ENCODE data around the gene AIRE. TPM values are rescaled to one million over a fixed set of nuclear protein-coding genes. Genes with fewer than 3 reads are reported as not detected.
"Not testable (repeated sequence)": the region's sequence is repeated elsewhere in the genome, so short reads cannot be mapped to it uniquely, and the experiment has no call there.

Gene AIRE
- total RNA-seq, 2 experiments from 2014 or later: not detected

DNA sequence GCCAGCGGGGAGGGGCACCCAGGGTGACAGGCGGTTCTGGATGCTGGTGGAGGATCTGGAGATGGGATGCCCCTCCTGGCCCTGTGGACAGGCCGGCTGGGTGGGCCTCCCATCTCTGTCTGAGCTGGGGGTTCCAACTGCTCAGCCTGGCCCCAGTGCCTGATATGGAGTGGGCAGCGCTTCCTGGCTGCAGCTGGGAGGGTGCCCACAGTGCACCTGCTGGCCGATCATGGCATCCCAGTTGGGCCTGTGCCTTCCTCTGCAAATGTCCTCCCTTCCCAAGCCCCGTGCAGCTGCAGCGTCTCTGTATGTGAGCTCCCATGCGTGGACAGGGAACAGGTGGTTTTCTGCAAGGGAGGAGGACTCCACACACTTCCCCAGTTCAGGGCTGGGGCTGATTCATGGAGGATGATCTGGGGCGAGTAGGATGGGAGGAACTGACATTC lies 16.3 kb downstream of the AIRE start:
- H3K27me3 Mint-ChIP-seq: no peaks in the 10 kb centered on the region
- CTCF ChIA-PET: interaction anchor here (0.6 to 1.5 kb wide), 2 partner anchors 36 to 286 kb away, joined by 3 to 4 read pairs; no protein-coding TSS in a partner anchor
- DNase-seq (no peak), ATAC-seq (no peak)
- intact Hi-C loops (cut with DNase I, micrococcal nuclease): loop anchor here in 1 of 2 experiments (2.0 to 5.0 kb wide), 2 partner anchors 185 to 513 kb away; partner anchors contain the start of gene RRP1
- peaks cover 14% of the 10 kb centered on the region for H3K36me3 Mint-ChIP-seq (ENCODE audit: low read depth)
- POLR2A ChIA-PET: no interaction called here
- no peaks in the 10 kb centered on the region for H3K9me3 Mint-ChIP-seq (ENCODE audit: low read depth)
- H3K27ac Mint-ChIP-seq: no peak overlapping the region
- H3K4me3 Mint-ChIP-seq: peak overlapping the region; percentile 77
- peaks cover 56% of the 10 kb centered on the region for H3K4me1 Mint-ChIP-seq

DNA sequence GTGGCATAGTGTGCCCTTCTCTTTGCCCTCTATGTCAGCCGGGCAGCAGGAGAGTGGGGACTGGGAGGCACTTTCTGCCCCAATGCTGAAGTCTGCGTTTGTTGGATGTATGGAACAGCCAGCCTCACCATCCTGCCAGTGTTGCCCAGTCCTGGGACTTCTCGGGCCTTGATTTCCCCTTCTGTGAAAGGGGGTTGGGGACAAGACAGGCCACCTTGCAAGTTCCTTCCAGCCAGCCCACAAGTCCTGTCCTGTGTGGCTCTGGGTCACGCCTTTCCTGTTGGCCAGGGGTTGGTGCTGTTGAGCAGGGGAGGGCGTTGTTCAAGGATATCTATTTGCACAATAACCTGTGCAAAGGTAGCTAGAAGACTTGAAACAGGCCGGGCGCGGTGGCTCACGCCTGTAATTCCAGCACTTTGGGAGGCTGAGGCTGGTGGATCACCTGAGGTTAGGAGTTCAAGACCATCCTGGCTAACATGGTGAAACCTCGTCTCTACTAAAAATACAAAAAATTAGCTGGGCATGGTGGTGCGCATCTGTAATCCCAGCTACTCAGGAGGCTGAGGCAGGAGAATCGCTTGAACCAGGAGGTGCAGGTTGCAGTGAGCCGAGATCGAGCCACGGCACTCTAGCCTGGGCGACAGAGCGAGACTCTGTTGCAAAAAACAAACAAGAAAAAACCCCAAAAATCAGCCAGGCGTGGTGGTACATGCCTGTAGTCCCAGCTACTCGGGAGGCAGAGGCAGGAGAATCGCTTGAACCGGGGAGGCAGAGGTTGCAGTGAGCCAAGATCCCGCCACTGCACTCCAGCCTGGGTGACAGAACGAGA lies 17.1 kb downstream of the AIRE start:
- H3K27ac Mint-ChIP-seq; ATAC-seq; POLR2A ChIA-PET; H3K27me3 Mint-ChIP-seq; DNase-seq; H3K9me3 Mint-ChIP-seq (ENCODE audit: low read depth): not testable (repeated sequence)
- CTCF ChIA-PET: interaction anchor here (0.7 kb wide), 1 partner anchor 521 kb away, joined by 3 read pairs; no protein-coding TSS in a partner anchor
- intact Hi-C loops (cut with DNase I, micrococcal nuclease): loop anchor here in 1 of 2 experiments (5.0 kb wide), 1 partner anchor 185 kb away; no protein-coding TSS in a partner anchor
- Mint-ChIP-seq H3K4me1 (peaks cover 52% of the 10 kb centered on the region), H3K4me3 (peak overlapping the region; percentile 77), H3K36me3 (ENCODE audit: low read depth) (peaks cover 19% of the 10 kb centered on the region)

DNA sequence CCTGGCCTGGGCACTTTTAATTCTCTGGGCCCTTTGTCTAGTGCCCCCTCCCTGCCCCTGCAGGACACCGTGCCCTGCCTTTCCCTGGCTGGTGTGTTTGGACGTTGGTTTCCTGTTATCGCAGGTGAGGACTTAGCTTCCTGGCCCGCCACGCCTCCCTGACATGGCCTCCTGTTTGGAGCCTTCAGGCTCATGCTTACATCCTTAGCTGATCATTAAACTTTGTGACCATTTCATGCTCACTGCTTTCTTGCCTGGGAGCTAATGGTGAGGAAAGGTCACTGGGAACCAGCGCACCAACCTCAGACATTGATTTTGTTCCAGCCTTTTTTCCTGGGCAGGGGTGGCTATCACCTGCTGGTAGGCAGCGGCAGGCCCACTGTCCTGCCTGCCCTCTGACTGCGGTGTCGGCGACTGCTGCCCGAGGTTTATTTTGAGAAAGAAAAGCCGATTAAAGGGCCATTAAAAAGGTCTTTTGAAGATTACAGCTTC lies 17.9 kb downstream of the AIRE start:
- Mint-ChIP-seq H3K27ac (no peak overlapping the region), H3K4me1 (peaks cover 45% of the 10 kb centered on the region), H3K27me3 (no peaks in the 10 kb centered on the region), H3K36me3 (ENCODE audit: low read depth) (peaks cover 24% of the 10 kb centered on the region), H3K9me3 (ENCODE audit: low read depth) (no peaks in the 10 kb centered on the region), H3K4me3 (no peak overlapping the region)
- ChIA-PET POLR2A (interaction anchor here (0.6 kb wide), 1 partner anchor 289 kb away, joined by 3 read pairs; no protein-coding TSS in a partner anchor), CTCF (interaction anchor here (0.7 kb wide), 1 partner anchor 520 kb away, joined by 3 read pairs; no protein-coding TSS in a partner anchor)
- DNase-seq (no peak), ATAC-seq (no peak)
- intact Hi-C loops (cut with DNase I, micrococcal nuclease): loop anchor here in 1 of 2 experiments (5.0 kb wide), 1 partner anchor 184 kb away; no protein-coding TSS in a partner anchor

DNA sequence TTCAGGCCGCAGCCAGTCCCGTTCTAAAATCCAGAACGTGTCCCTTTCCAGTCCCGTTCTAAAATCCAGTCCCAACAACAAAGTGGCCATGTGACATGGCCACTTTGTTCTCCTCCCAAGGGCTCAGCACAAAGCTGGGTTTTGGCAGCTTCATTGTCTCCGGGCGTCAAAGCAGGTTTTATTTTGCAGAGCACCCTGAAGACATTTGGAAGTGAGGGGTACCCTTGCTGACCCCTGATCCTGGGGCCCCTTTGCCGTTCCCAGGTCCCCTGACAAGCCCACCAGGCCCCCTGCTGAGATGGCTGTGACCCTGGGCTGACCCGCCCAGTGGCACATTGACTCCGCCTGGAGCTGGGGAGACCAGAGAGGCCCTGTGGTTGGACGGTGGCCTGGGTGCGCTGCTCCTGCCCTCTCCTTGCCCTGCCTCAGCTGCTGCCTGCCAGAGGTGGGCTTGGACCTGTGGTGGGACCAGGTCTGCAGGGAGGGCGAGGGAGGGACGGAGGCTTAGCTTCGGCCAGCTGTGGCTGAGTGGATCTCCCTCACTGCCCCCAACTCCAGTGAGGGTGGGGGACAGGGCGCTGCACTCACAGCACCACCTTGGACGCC lies 18.4 kb downstream of the AIRE start:
- H3K27ac Mint-ChIP-seq: no peak overlapping the region
- no peaks in the 10 kb centered on the region for H3K27me3 Mint-ChIP-seq
- no peak overlapping the region for H3K4me3 Mint-ChIP-seq
- intact Hi-C loops (cut with DNase I, micrococcal nuclease): loop anchor here in 1 of 2 experiments (5.0 kb wide), 1 partner anchor 183 kb away; no protein-coding TSS in a partner anchor
- peaks cover 40% of the 10 kb centered on the region for H3K4me1 Mint-ChIP-seq
- no peaks in the 10 kb centered on the region for H3K9me3 Mint-ChIP-seq (ENCODE audit: low read depth)
- POLR2A ChIA-PET: interaction anchor here (0.6 kb wide), 1 partner anchor 289 kb away, joined by 3 read pairs; no protein-coding TSS in a partner anchor
- peaks cover 27% of the 10 kb centered on the region for H3K36me3 Mint-ChIP-seq (ENCODE audit: low read depth)
- ATAC-seq (no peak), DNase-seq (no peak)
- CTCF ChIA-PET: interaction anchor here (0.6 to 0.8 kb wide), 2 partner anchors 293 to 1462 kb away, joined by 3 read pairs; no protein-coding TSS in a partner anchor

DNA sequence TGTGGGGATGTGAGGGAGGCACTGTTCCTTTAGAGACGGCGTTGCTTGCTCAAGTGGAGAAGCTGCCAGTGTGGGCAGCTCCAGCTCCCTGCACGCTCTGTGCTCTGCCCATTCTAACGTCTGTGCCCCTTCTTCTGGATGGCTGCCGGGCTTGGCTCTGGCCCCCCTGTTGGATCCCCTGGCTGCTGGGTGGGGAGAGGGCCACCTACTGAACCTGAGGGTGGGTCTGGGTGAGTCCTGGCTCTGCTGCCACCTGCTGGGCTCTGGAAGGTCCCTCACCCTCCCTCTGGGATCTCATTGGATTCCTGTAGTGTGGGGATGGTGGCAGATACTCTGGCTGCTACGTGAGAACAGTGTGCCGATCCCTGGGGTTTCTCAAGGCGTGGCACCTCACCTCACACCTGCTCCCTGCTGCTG lies 19.2 kb downstream of the AIRE start:
- Mint-ChIP-seq H3K4me1 (peaks cover 38% of the 10 kb centered on the region), H3K36me3 (ENCODE audit: low read depth) (peaks cover 29% of the 10 kb centered on the region), H3K4me3 (no peak overlapping the region), H3K27me3 (no peaks in the 10 kb centered on the region), H3K9me3 (ENCODE audit: low read depth) (no peaks in the 10 kb centered on the region), H3K27ac (peak overlapping the region; percentile 65)
- DNase-seq: peak; percentile 71
- ChIA-PET POLR2A (no interaction called here), CTCF (interaction anchor here (0.6 to 0.8 kb wide), 2 partner anchors 211 to 294 kb away, joined by 3 to 4 read pairs; no protein-coding TSS in a partner anchor)
- intact Hi-C loops (cut with DNase I, micrococcal nuclease): loop anchor here in 1 of 2 experiments (5.0 kb wide), 1 partner anchor 182 kb away; no protein-coding TSS in a partner anchor
- ATAC-seq: peak; percentile 55

DNA sequence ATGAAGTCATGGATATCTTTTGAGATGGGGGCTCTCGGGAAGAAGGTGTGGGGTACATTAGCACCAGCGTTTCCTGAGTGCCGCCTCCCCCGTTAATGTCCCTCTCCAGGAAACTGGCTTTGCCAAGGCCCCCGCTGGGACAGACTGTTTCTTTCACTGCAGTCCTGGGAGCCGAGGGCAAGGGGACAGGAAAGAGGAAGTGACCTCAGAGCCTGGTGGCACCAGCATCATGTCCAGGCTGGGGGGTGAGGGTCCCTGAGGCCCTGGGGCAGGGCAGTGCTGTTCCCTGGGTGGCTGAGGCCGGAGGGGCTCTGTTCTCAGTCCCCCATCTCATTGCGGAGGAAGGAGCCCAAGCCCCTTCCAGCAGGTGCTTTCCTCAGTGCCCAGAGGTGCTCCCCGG lies 20.0 kb downstream of the AIRE start:
- Mint-ChIP-seq H3K4me1 (peaks cover 37% of the 10 kb centered on the region), H3K36me3 (ENCODE audit: low read depth) (peaks cover 29% of the 10 kb centered on the region), H3K27ac (no peak overlapping the region), H3K27me3 (no peaks in the 10 kb centered on the region), H3K4me3 (no peak overlapping the region), H3K9me3 (ENCODE audit: low read depth) (no peaks in the 10 kb centered on the region)
- DNase-seq: no peak
- intact Hi-C loops (cut with DNase I, micrococcal nuclease): no loop called here
- ATAC-seq: no peak
- ChIA-PET POLR2A (no interaction called here), CTCF (interaction anchor here (0.6 kb wide), 1 partner anchor 212 kb away, joined by 4 read pairs; no protein-coding TSS in a partner anchor)

DNA sequence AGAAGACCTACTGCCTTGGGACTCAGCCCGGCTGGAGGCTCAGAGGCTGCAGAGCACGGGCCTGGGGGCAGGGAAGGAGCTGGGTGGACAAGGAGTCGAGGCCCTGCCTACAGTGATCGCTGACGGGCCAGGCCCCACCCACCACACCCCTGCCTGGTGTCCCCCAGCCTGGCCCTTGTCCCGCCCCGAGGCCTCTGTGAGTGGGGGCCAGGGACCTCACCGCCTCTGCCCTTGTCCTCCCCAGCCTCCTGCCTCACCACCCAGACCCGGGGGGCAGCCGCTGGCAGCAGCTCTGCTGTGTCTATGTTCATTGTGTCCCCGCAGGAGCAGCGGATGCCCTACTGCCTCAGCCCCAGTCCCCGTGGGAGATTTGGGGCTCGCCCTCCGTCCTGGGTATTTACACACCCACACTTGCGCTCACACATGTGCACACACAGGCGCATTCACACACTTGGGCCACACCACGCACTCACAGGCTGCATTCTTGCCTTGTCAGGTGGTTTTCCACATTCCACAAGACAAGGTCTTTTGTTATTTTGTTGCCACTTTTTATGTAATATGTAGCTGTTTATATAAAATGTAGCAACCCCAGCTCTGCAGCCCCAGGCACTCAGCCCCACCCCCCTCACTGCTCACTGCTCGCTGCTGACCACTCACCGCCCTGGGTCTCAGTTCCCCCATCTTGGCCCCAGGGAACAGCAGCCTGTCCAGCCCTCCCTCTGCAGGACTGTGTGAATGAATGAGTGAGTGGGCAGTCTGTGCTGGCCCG lies 21.4 kb downstream of the AIRE start:
- DNase-seq (no peak), ATAC-seq (no peak)
- Mint-ChIP-seq H3K27me3 (no peaks in the 10 kb centered on the region), H3K27ac (no peak overlapping the region), H3K4me1 (peaks cover 23% of the 10 kb centered on the region), H3K9me3 (ENCODE audit: low read depth) (no peaks in the 10 kb centered on the region), H3K4me3 (no peak overlapping the region), H3K36me3 (ENCODE audit: low read depth) (peaks cover 32% of the 10 kb centered on the region)
- POLR2A ChIA-PET: no interaction called here
- intact Hi-C loops (cut with DNase I, micrococcal nuclease): no loop called here
- CTCF ChIA-PET: no interaction called here

DNA sequence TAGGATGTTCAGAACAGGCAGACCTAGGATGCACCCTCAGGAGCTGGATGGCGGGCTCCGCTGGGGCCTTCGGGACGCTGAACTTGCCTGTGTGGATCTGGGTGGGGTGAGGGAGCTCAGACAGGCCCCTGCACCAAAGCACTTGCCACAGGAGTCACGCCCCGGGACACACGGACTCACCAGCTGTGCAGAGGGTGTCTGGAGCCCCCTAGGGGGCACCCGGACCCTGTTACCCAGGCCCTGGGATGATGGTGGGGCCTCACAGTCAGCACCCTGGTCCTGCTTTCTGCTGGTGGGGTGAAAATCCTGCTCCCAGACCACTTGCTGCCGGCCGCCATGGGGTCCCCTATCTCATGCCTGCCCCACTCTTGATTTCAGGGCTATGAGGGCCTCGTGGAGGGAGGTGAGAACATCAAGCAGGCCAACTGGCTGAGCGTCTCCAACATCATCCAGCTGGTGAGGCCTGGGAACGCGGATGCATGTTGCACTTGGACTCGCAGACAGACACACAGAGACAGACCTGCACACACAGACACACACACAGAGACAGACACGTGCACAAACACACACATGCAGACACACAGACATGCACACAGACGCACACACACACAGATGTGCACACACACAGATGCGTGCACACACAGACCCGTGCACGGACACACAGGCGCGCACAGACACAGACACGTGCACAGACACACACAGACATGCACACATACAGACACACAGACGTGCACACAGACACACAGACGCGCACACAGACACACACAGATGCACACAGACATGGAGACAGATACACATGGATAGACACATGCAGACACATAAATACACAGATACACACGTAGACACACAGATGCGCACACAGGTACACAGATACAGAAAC lies 25.2 kb downstream of the AIRE start:
- no peaks in the 10 kb centered on the region for H3K27me3 Mint-ChIP-seq
- intact Hi-C loops (cut with DNase I, micrococcal nuclease): no loop called here
- ATAC-seq (no peak), DNase-seq (no peak)
- CTCF ChIA-PET: interaction anchor here (0.7 kb wide), 1 partner anchor 73 kb away, joined by 4 read pairs; no protein-coding TSS in a partner anchor
- H3K27ac Mint-ChIP-seq: no peak overlapping the region
- H3K4me1 Mint-ChIP-seq: peaks cover 2% of the 10 kb centered on the region
- POLR2A ChIA-PET: no interaction called here
- H3K36me3 Mint-ChIP-seq (ENCODE audit: low read depth): peaks cover 24% of the 10 kb centered on the region
- no peaks in the 10 kb centered on the region for H3K9me3 Mint-ChIP-seq (ENCODE audit: low read depth)
- H3K4me3 Mint-ChIP-seq: no peak overlapping the region

DNA sequence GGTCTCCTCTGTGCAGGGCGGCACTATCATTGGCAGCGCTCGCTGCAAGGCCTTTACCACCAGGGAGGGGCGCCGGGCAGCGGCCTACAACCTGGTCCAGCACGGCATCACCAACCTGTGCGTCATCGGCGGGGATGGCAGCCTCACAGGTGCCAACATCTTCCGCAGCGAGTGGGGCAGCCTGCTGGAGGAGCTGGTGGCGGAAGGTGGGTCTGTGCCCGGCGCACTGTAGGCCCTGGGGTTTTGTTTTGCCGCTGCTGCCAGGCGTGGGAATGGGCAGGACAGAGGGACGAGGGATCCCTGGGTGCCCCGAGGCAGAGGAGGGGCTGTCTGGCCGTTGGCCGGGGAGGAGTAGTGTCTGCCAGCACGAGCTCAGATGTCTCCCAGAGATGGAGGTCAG lies 26.4 kb downstream of the AIRE start:
- no peak for ATAC-seq
- peaks cover 2% of the 10 kb centered on the region for H3K4me1 Mint-ChIP-seq
- H3K27ac Mint-ChIP-seq: no peak overlapping the region
- CTCF ChIA-PET: no interaction called here
- POLR2A ChIA-PET: no interaction called here
- no peak for DNase-seq
- H3K4me3 Mint-ChIP-seq: no peak overlapping the region
- peaks cover 25% of the 10 kb centered on the region for H3K36me3 Mint-ChIP-seq (ENCODE audit: low read depth)
- no peaks in the 10 kb centered on the region for H3K27me3 Mint-ChIP-seq
- intact Hi-C loops (cut with DNase I, micrococcal nuclease): no loop called here
- no peaks in the 10 kb centered on the region for H3K9me3 Mint-ChIP-seq (ENCODE audit: low read depth)

DNA sequence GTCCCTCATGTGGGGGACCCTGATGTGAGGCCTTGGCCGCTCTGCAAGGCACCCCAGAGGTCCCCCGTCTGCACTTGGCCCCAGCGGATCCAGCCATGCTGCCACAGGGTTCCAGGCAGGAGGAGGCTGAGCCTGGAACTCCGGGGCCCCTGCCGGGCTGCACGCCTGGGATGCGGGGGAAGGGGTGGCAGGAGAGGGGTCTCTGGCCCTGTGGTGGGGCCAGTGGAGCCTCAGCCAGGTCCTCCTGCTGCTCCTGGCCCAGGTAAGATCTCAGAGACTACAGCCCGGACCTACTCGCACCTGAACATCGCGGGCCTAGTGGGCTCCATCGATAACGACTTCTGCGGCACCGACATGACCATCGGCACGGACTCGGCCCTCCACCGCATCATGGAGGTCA lies 27.0 kb downstream of the AIRE start:
- Mint-ChIP-seq H3K9me3 (ENCODE audit: low read depth) (no peaks in the 10 kb centered on the region), H3K27ac (no peak overlapping the region), H3K27me3 (no peaks in the 10 kb centered on the region), H3K4me1 (no peaks in the 10 kb centered on the region), H3K4me3 (no peak overlapping the region), H3K36me3 (ENCODE audit: low read depth) (peaks cover 21% of the 10 kb centered on the region)
- ATAC-seq (no peak), DNase-seq (no peak)
- ChIA-PET POLR2A (no interaction called here), CTCF (no interaction called here)
- intact Hi-C loops (cut with DNase I, micrococcal nuclease): no loop called here

Data from activated CD4-positive, alpha-beta T cell treated with anti-CD3 and anti-CD28 coated beads for 36 hours (primary cell).